AML-193 (cell line): ENCODE results near the gene GRAP2.
"Not testable (repeated sequence)": the region's sequence is repeated elsewhere in the genome, so short reads cannot be mapped to it uniquely, and the experiment has no call there.

Source experiments
- DNase-seq, 2 experiments: peaks; one replicate each; lab custom pipeline; 2025; lab: John Stamatoyannopoulos, UW

GRAP2 gene

DNA sequence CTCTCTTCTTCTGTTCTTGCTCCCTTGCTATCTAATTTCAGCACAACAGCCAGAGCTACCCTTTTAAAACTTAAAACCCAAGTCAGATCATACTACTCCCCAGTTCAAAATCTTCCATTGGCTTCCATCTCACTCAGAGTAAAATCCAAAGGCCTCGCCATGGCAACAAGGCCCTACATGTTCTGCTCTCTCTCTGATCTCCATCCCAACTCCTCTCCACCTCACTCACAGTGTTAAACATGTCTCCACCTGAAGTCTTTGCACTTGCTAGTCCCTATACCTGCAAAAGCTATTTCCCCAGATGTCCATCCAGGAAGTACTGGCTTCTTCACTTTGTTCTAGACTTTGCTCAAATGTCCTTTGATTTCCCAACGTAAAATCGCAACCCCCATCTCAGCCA is 3.0 kb upstream of the GRAP2 start:
- no peak for DNase-seq

DNA sequence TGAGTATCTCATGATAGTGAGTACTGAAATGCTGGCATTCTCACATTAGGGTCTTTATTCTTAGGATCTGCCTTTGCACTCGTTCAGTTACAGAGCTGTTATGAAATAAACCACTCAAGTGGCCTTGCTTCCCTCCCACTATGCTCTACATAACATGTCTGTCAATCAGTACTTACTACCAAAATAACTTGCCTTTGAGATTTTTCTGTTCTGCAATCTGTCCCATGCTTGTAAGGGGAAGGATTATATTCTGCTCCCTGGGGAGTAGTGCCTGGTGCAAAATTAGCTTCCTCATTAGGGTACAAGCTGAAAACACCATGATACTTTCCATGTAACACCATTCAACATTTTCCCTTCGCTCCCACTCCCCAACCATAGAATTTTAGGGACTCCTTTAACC is 1.9 kb upstream of the GRAP2 start:
- DNase-seq, result peak; percentile 33 to 38

GRCh38 chr22:39901565-39902146 is 772 bp downstream of the GRAP2 start:
- no peak for DNase-seq

DNA sequence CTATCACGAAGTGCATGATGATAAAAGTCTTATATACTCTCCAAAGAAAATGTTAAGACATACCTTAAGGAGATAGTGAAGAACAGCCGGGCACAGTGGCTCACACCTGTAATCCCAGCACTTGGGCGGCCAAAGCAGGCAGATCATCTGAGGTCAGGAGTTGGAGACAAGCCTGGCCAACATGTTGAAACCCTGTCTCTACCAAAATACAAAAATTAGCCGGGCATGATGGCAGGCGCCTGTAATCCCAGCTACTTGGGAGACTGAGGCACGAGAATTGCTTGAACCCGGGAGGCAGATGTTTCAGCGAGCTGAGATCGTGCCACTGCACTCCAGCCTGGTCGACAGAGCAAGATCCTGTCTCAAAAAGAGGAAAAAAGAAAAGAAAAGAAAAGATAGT is 3.1 kb downstream of the GRAP2 start:
- DNase-seq, result not testable (repeated sequence)

- DNase-seq, result no peak
These were observed 4.0 kb downstream of the GRAP2 start for GRCh38 chr22:39904862-39905261.

DNA sequence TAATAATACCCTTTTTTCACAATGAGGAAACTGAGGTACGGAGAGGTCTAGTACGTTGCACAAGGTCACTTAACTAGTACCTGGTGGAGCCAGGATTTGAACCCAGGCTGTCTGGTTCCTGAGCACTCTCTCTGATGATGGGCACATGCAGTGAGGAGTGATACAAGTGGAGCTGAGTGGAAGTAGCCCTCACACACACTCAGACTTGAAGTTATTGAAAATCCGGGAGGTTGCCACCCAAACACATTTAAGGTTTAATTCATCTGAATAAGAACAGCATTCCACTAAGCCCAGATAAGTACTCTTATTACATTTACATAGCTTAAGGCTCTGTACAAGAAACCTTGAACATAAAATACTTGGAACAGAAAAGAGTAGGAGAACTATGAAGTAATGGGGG is 4.8 kb downstream of the GRAP2 start:
- DNase-seq, result no peak

GRCh38 chr22:39906207-39906606 is 5.3 kb downstream of the GRAP2 start:
- no peak for DNase-seq

- no peak for DNase-seq
These were observed 6.2 kb downstream of the GRAP2 start for GRCh38 chr22:39907047-39907446.

DNA sequence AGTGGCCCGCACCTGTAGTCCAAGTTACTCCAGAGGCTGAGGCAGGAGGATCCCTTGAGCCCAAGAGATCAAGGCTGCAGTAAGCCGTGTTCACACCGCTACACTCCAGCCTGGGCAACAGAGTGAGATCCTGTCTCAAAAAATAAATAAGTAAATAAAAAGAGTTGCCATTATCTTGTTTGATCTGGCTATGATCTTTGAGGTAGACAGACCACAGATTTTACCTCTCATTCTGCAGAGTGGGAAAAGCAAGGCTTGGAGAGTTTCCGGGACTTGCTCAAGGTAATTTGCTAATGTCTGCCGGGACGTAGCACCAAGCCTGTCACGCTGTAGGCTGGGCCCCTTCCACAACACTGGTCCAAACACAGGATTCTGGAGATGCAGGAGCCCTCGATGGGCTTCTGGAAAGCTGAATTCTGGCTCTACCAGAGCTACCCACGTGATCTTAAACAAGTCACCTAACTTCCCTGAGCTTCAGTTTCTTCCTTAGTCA is 6.8 kb downstream of the GRAP2 start:
- DNase-seq, result no peak

DNA sequence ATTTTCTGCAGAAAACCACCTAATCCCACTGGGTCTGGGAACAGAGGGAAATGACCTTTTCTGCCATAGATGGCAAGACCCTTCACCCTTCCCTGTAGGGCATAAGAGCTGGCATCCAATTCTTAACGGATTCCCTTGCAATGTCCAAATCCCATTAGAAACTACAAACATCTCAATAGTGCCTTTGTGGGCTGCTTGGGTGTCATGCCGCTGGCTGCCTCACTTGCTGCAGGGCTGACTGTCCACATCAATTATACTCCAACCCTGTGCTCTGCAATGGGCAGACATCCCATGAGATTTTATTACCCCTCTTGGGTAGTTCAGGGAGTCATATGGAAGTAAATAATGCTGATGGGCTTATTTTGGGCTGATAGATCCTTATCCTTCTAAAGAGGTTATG is 7.3 kb downstream of the GRAP2 start:
- DNase-seq, result no peak

GRCh38 chr22:39908737-39909136 is 7.9 kb downstream of the GRAP2 start:
- DNase-seq, result no peak

DNA sequence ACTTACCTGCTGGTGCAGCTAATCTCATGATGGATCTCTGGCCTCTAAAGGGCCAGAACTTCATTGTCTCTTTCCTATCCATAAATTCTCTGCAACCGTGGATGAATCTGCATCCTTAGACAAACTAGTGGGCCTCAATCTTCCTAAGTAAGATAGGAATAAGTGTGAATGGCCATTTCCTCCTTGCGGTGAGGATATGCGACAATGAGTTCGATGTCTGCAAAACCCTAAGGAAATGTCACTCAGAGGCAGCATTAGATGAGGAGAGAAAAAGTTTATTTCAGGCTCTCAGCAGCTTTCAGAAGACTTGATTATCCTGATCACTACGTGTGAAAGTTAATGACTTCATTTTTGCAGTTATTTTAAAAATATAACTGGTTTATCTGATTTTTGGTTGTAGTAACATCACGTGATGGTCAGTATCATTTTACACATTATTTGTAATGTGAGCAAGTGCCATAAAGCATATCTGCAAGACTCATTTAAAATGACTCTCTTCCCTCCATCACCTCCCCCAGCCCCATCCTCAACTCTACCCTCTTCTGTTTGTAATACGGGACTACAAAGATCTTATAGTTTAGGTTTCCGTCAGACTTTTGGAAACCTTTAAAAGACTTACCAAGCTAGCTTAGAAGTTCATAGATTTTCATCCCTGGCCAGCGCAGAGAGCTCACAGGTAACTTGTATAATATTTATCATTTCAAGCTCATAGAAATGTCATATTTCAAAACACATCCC is 10.2 kb downstream of the GRAP2 start:
- DNase-seq, result no peak

- DNase-seq, result no peak
These were observed 12.4 kb downstream of the GRAP2 start for GRCh38 chr22:39913321-39913720.

- no peak for DNase-seq
These were observed 13.0 kb downstream of the GRAP2 start for GRCh38 chr22:39913886-39914285.

DNA sequence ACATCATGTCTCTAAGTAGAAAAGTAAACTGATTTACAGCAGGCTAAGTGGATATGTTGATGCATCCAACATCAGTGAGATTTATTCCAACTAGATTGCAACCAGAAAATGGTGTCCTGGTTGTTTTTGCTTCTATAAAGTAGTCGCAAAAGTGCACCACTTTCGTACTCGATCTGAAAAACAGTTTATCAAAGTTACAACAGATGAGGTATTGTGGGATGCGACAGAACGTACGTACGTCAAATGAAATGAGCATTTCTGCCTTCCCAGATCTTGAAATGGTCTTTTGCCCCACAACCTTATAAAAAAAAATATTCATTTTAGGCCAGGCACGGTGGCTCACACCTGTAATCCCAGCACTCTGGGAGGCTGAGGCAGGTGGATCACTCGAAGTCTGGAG is 13.7 kb downstream of the GRAP2 start:
- no peak for DNase-seq

DNA sequence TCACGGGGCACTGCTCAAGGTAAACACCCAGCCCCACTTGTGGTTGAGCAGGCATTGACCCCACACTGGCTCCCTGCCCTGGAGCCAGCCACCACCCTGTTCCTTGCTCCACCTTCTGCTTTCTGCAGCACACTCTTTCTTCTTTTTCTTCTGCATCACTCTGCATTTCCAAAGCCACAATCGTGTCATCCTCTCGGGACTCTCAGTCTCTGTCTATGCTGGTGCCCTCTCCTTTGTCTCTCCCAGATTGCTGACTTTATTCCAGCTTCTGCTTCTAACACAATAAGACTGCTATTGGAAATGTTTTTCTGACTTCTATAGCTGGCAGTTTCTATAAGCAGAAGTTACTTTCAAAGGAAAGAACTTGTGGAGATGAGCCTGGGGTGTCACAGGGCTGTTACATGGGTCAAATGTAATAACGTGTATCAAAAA is 14.4 kb downstream of the GRAP2 start:
- no peak for DNase-seq

GRCh38 chr22:39916496-39916895 is 15.6 kb downstream of the GRAP2 start:
- DNase-seq, result no peak

DNA sequence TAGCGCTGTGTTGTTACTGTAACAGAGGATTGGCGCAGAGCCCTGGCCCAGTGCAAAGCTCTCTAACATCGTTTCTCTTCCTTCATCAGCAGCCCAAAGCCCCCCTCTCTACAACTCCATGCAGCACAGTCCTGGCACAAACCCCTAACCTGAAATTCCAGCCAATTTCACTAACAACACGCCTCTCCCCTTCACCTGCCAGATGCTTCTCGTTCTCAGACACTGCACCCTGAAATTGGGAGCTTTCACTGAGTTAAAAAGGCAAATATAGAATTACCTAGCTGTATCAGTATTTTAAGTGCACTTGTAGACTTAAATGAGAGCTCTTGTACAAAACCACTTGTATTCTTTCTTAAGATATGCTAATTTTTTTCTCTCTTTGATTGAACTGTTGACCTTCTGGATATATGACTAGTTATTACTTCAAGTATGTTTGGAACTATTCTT is 16.3 kb downstream of the GRAP2 start:
- DNase-seq, result no peak

- no peak for DNase-seq
These were observed 17.1 kb downstream of the GRAP2 start for GRCh38 chr22:39917776-39918495.

GRCh38 chr22:39920134-39920743 is 19.4 kb downstream of the GRAP2 start:
- DNase-seq, result no peak

DNA sequence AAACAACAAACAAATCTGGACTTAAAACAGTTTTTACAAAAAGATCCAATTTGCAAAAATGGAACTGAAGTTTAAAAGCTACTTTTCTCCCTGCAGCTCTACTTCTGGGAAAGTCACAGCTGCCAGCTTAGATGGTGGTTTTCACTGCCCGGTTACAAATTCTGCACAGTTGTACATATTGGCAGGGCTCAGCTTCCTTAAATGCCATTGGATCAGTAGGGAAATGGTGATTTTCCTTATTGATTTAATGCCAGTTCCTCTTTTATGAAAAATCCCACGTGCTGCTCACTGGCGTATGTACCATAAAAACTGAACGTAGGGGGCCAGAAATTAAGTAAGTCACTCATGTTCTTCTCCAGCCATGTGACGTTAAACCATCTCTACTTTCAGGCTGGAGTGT is 22.8 kb downstream of the GRAP2 start:
- DNase-seq, result no peak

- no peak for DNase-seq
These were observed 23.4 kb downstream of the GRAP2 start for GRCh38 chr22:39924286-39924685.

DNA sequence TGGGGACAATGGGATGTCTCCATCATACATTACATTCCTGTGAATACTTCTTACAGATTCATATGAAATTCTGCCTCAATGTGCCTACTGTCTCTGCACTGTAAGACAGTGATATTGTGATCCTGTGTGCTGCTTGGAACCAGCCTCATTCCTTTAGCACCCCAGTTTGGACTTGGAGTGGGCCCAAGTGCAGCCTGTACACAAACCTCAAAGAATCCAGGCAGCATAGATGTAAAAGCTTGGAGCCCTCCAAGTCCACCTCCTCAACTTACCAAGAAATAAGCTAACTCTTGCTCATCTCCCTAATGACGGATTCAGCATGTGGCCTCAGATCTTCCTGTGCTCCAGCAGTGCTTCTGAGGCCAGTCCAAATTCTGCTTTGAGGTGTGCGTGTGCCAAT is 24.4 kb downstream of the GRAP2 start:
- DNase-seq, result no peak
